HL-60 (cell line): ENCODE results near the gene PFDN2.

ENCODE experiments used
- DNase-seq, 2 experiments: peaks; one replicate each; pipeline ENCODE4 v3.0.0-alpha.2; 2010 to 2020; ENCODE audit warnings: low read depth in 1 of 2, low spot score in 1 of 2
- H3K27ac ChIP-seq: fragments of 250-450 bp; sonication (Bioruptor Pico); replicated peaks from 2 replicates; pipeline ENCODE4 v1.5.1; 2020; ENCODE audit warnings: mild to moderate bottlenecking, moderate library complexity
- H3K27me3 ChIP-seq: fragments of 250-450 bp; sonication (Bioruptor Pico); 2 replicates; pipeline ENCODE4 v1.5.1; 2021; ENCODE audit warnings: mild to moderate bottlenecking, moderate library complexity; ENCODE audit not compliant: insufficient read depth, poor library complexity, severe bottlenecking
- H3K4me3 ChIP-seq: replicated peaks from 2 replicates; pipeline ENCODE4 v1.5.1; 2011; ENCODE audit warnings: mild to moderate bottlenecking, control low read depth, low read length; ENCODE audit not compliant: insufficient read depth
- CTCF ChIP-seq: IDR thresholded peaks from one replicate; pipeline ENCODE4 v1.5.1; 2011; ENCODE audit warnings: low read length, control low read depth, inconsistent platforms; ENCODE audit not compliant: insufficient read depth
- GABPA ChIP-seq: IDR thresholded peaks from 2 replicates; pipeline ENCODE4 v1.6.1; 2012; ENCODE audit warnings: low read depth
- POLR2AphosphoS5 ChIP-seq: IDR thresholded peaks from 2 replicates; pipeline ENCODE4 v1.6.1; 2012; ENCODE audit warnings: low read depth
- REST ChIP-seq: IDR thresholded peaks from 2 replicates; pipeline ENCODE4 v1.6.1; 2012; ENCODE audit warnings: low read depth; ENCODE audit not compliant: insufficient replicate concordance
- SPI1 ChIP-seq: IDR thresholded peaks from 2 replicates; pipeline ENCODE4 v1.6.1; 2012; ENCODE audit warnings: low read depth, mild to moderate bottlenecking, borderline replicate concordance

The PFDN2 gene

GRCh38 chr1:161094481-161094880 is 23.4 kb downstream of the PFDN2 start:
- Histone ChIP-seq H3K4me3 (no peak overlapping the region), H3K27ac (no peak overlapping the region), H3K27me3 (no peaks in the 10 kb centered on the region)
- TF ChIP-seq POLR2AphosphoS5 (no peak), SPI1 (no peak), REST (no peak), GABPA (no peak), CTCF (no peak)
- no peak for DNase-seq

GRCh38 chr1:161092621-161093028 is 25.2 kb downstream of the PFDN2 start:
- no peak overlapping the region for H3K27ac ChIP-seq
- DNase-seq, result no peak
- H3K27me3 ChIP-seq, result no peaks in the 10 kb centered on the region
- no peak overlapping the region for H3K4me3 ChIP-seq
- TF ChIP-seq POLR2AphosphoS5 (no peak), SPI1 (no peak), CTCF (no peak), REST (no peak), GABPA (no peak)

- TF ChIP-seq GABPA, result no peak
- TF ChIP-seq CTCF, result no peak
- H3K27ac ChIP-seq, result no peak overlapping the region
- no peak overlapping the region for H3K4me3 ChIP-seq
- H3K27me3 ChIP-seq, result no peaks in the 10 kb centered on the region
- DNase-seq, result no peak
These were observed 25.9 kb downstream of the PFDN2 start for GRCh38 chr1:161091796-161092507.

GRCh38 chr1:161091093-161091492 is 26.7 kb downstream of the PFDN2 start:
- TF ChIP-seq REST (no peak), GABPA (no peak), CTCF (no peak), POLR2AphosphoS5 (no peak), SPI1 (no peak)
- Histone ChIP-seq H3K27me3 (no peaks in the 10 kb centered on the region), H3K27ac (no peak overlapping the region), H3K4me3 (no peak overlapping the region)
- no peak for DNase-seq
